ENCODE results near the gene SPECC1L. TPM values are rescaled to one million over a fixed set of nuclear protein-coding genes. Genes with fewer than 3 reads are reported as not detected.

SPECC1L gene
- total RNA-seq, 1 donor from 2014 or later = 123 TPM

GRCh38 chr22:24390156-24390555 lies 119.5 kb downstream of the SPECC1L start:
- Mint-ChIP-seq H3K27ac (ENCODE audit: unreplicated experiment) (no peak overlapping the region), H3K4me1 (peaks cover 5% of the 10 kb centered on the region), H3K36me3 (ENCODE audit: low read depth) (peaks cover 8% of the 10 kb centered on the region), H3K27me3 (ENCODE audit: low read depth) (no peaks in the 10 kb centered on the region), H3K9me3 (no peaks in the 10 kb centered on the region), H3K4me3 (no peak overlapping the region)
- DNase-seq (ENCODE audit: low read depth, low spot score) = no peak
- TF ChIP-seq, protein P1, sequence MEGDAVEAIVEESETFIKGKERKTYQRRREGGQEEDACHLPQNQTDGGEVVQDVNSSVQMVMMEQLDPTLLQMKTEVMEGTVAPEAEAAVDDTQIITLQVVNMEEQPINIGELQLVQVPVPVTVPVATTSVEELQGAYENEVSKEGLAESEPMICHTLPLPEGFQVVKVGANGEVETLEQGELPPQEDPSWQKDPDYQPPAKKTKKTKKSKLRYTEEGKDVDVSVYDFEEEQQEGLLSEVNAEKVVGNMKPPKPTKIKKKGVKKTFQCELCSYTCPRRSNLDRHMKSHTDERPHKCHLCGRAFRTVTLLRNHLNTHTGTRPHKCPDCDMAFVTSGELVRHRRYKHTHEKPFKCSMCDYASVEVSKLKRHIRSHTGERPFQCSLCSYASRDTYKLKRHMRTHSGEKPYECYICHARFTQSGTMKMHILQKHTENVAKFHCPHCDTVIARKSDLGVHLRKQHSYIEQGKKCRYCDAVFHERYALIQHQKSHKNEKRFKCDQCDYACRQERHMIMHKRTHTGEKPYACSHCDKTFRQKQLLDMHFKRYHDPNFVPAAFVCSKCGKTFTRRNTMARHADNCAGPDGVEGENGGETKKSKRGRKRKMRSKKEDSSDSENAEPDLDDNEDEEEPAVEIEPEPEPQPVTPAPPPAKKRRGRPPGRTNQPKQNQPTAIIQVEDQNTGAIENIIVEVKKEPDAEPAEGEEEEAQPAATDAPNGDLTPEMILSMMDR (conservative IDR thresholded peaks at IDR 0.05) = no peak

- H3K4me1 Mint-ChIP-seq = peaks cover 5% of the 10 kb centered on the region
- no peak for DNase-seq (ENCODE audit: low read depth, low spot score)
- H3K27ac Mint-ChIP-seq (ENCODE audit: unreplicated experiment) = no peak overlapping the region
- TF ChIP-seq, protein P1 (conservative IDR thresholded peaks at IDR 0.05) = no peak
- H3K4me3 Mint-ChIP-seq = no peak overlapping the region
- peaks cover 8% of the 10 kb centered on the region for H3K36me3 Mint-ChIP-seq (ENCODE audit: low read depth)
- no peaks in the 10 kb centered on the region for H3K27me3 Mint-ChIP-seq (ENCODE audit: low read depth)
- H3K9me3 Mint-ChIP-seq = no peaks in the 10 kb centered on the region
Observed at GRCh38 chr22:24390576-24390975, 119.9 kb downstream of the SPECC1L start.

DNA sequence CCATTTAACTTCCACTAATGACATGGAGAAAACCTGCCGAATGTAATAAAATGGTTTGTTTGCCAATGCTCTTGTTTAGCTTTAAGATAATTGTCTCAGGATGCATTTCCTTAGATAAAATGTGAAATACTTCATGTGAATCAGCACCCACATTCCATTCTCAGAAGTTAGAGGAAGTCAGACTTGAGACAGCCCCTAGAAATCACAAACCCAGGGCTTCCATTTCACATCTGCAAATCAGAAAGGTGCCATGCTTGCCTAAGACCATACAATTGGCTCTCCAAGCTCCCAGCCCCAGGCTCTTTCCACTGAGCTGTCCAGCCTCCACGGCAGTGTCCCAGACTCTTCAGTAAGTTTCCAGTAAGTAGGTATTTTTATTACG lies 121.2 kb downstream of the SPECC1L start:
- DNase-seq (ENCODE audit: low read depth, low spot score) = no peak
- Mint-ChIP-seq H3K27ac (ENCODE audit: unreplicated experiment) (no peak overlapping the region), H3K4me3 (no peak overlapping the region), H3K36me3 (ENCODE audit: low read depth) (peaks cover 9% of the 10 kb centered on the region), H3K9me3 (no peaks in the 10 kb centered on the region), H3K4me1 (peaks cover 5% of the 10 kb centered on the region), H3K27me3 (ENCODE audit: low read depth) (no peaks in the 10 kb centered on the region)
- TF ChIP-seq, protein P1 (conservative IDR thresholded peaks at IDR 0.05) = no peak

DNA sequence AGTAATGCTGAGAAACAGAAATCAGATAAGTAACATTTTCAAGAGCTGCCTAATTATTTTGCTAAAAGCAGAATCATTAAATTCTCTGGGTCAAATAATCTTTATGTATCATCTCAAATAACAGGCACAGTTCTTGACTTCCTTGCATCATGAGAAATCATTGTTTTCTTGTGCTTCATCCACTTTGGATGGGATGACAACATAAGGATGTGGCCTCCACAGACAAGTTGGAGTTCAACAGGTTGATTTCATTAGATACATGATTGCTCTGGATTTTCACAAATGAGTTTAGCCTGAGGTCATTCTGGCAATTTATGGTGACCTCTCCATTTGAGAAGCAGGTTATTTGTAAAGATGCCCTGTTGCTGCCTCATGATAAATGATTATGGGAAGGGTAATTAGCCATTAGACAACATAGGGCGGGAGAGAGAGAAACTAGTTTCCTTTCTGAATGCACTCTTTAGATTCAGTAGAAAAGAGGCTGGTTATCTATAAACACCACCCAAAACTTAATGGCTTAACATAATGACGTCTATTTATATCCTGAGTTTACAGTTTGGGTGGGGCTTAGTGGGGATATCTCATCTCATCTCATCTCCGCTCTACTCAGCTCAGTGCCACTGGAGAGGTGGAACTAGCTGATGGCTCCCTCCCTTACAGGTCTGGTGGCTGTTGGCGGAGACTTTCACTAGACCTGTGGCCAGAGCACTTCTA lies 121.7 kb downstream of the SPECC1L start:
- Mint-ChIP-seq H3K36me3 (ENCODE audit: low read depth) (peaks cover 9% of the 10 kb centered on the region), H3K4me3 (no peak overlapping the region), H3K4me1 (peaks cover 5% of the 10 kb centered on the region), H3K27me3 (ENCODE audit: low read depth) (no peaks in the 10 kb centered on the region), H3K9me3 (no peaks in the 10 kb centered on the region), H3K27ac (ENCODE audit: unreplicated experiment) (no peak overlapping the region)
- no peak for DNase-seq (ENCODE audit: low read depth, low spot score)
- TF ChIP-seq, protein P1 (conservative IDR thresholded peaks at IDR 0.05) = no peak

GRCh38 chr22:24393012-24393559 lies 122.5 kb downstream of the SPECC1L start:
- TF ChIP-seq, protein P1 (conservative IDR thresholded peaks at IDR 0.05) = no peak
- Mint-ChIP-seq H3K27ac (ENCODE audit: unreplicated experiment) (no peak overlapping the region), H3K4me3 (no peak overlapping the region), H3K9me3 (no peaks in the 10 kb centered on the region), H3K27me3 (ENCODE audit: low read depth) (no peaks in the 10 kb centered on the region), H3K4me1 (peaks cover 5% of the 10 kb centered on the region), H3K36me3 (ENCODE audit: low read depth) (peaks cover 11% of the 10 kb centered on the region)
- DNase-seq (ENCODE audit: low read depth, low spot score) = no peak

Data from neural crest cell (in vitro differentiated cells).